HG02943 (cell line): ENCODE measurements around the gene FUT8.
"Not testable (repeated sequence)": the region's sequence is repeated elsewhere in the genome, so short reads cannot be mapped to it uniquely, and the experiment has no call there.

Experiments
- ATAC-seq: cut with Tn5 transposase; IDR thresholded peaks from one replicate; pipeline ENCODE4 v1.9.1; 2021; ENCODE audit warnings: mild to moderate bottlenecking, low read depth, moderate library complexity; ENCODE audit not compliant: unreplicated experiment

Gene FUT8

GRCh38 chr14:65414961-65415589, 2.5 kb downstream of the FUT8 start:
- no peak for ATAC-seq

GRCh38 chr14:65415613-65416012, 3.1 kb downstream of the FUT8 start:
- ATAC-seq, result no peak

- no peak for ATAC-seq
These were observed 7.2 kb downstream of the FUT8 start for GRCh38 chr14:65419593-65420252.

- no peak for ATAC-seq
These were observed 8.9 kb downstream of the FUT8 start for GRCh38 chr14:65421201-65421981.

- no peak for ATAC-seq
These were observed 9.7 kb downstream of the FUT8 start for GRCh38 chr14:65422088-65422834.

- no peak for ATAC-seq
These were observed 11.5 kb downstream of the FUT8 start for GRCh38 chr14:65423982-65424381.

GRCh38 chr14:65424531-65424930, 12.0 kb downstream of the FUT8 start:
- ATAC-seq, result no peak

GRCh38 chr14:65425885-65426284, 13.4 kb downstream of the FUT8 start:
- ATAC-seq, result no peak

GRCh38 chr14:65426902-65427301, 14.4 kb downstream of the FUT8 start:
- not testable (repeated sequence) for ATAC-seq

- ATAC-seq, result no peak
These were observed 16.2 kb downstream of the FUT8 start for GRCh38 chr14:65428691-65429090.

- ATAC-seq, result no peak
These were observed 17.2 kb downstream of the FUT8 start for GRCh38 chr14:65429757-65430156.

GRCh38 chr14:65431245-65431644, 18.7 kb downstream of the FUT8 start:
- no peak for ATAC-seq

- ATAC-seq, result no peak
These were observed 19.4 kb downstream of the FUT8 start for GRCh38 chr14:65431951-65432350.

- ATAC-seq, result no peak
These were observed 19.9 kb downstream of the FUT8 start for GRCh38 chr14:65432361-65432948.

GRCh38 chr14:65433157-65433556, 20.6 kb downstream of the FUT8 start:
- ATAC-seq, result no peak

GRCh38 chr14:65433646-65434045, 21.1 kb downstream of the FUT8 start:
- ATAC-seq, result no peak

GRCh38 chr14:65434216-65434850, 21.8 kb downstream of the FUT8 start:
- ATAC-seq, result no peak

- no peak for ATAC-seq
These were observed 25.9 kb downstream of the FUT8 start for GRCh38 chr14:65438266-65438933.

GRCh38 chr14:65439117-65439516, 26.6 kb downstream of the FUT8 start:
- no peak for ATAC-seq

- no peak for ATAC-seq
These were observed 27.7 kb downstream of the FUT8 start for GRCh38 chr14:65440230-65440629.
